KMS-11 (cell line): ENCODE data around the gene RPTOR.

Experiments
- H2AFZ ChIP-seq: fragments of 200-600 bp; sonication (generic); 2 replicates; pipeline ENCODE4 v1.6.1; 2016; ENCODE audit warnings: antibody characterized with exemption, mixed run types, low read depth
- H3K27ac ChIP-seq: fragments of 200-600 bp; sonication (generic); 2 replicates; pipeline ENCODE4 v1.6.1; 2016; ENCODE audit warnings: mild to moderate bottlenecking, mixed run types
- H3K27me3 ChIP-seq: fragments of 200-600 bp; sonication (generic); 2 replicates; pipeline ENCODE4 v1.6.1; 2017; ENCODE audit warnings: mild to moderate bottlenecking, low read depth, mixed run types, moderate library complexity; ENCODE audit not compliant: insufficient read depth
- H3K36me3 ChIP-seq: fragments of 200-600 bp; sonication (generic); 2 replicates; pipeline ENCODE4 v1.6.1; 2017; ENCODE audit warnings: mild to moderate bottlenecking, mixed run types; ENCODE audit not compliant: insufficient read depth
- H3K4me1 ChIP-seq: fragments of 200-600 bp; sonication (generic); 2 replicates; pipeline ENCODE4 v1.6.1; 2016; ENCODE audit warnings: mild to moderate bottlenecking, low read depth, mixed run types; ENCODE audit not compliant: poor library complexity, severe bottlenecking
- H3K4me2 ChIP-seq: fragments of 200-600 bp; sonication (generic); 2 replicates; pipeline ENCODE4 v1.7.0; 2016; ENCODE audit warnings: mild to moderate bottlenecking, mixed run types
- H3K4me3 ChIP-seq: fragments of 200-600 bp; sonication (generic); IDR thresholded peaks from 2 replicates; pipeline ENCODE4 v1.6.1; 2017; ENCODE audit warnings: low read depth, low read length, mixed read lengths; ENCODE audit not compliant: insufficient read depth
- H3K79me2 ChIP-seq: fragments of 200-600 bp; sonication (generic); 2 replicates; pipeline ENCODE4 v1.6.1; 2016; ENCODE audit warnings: low read depth, mixed run types; ENCODE audit not compliant: insufficient read depth
- H3K9ac ChIP-seq: fragments of 200-600 bp; sonication (generic); 2 replicates; pipeline ENCODE4 v1.6.1; 2016; ENCODE audit warnings: mild to moderate bottlenecking, mixed run types
- H4K20me1 ChIP-seq: fragments of 200-600 bp; sonication (generic); 2 replicates; pipeline ENCODE4 v1.6.1; 2016; ENCODE audit warnings: mild to moderate bottlenecking, mixed run types; ENCODE audit not compliant: insufficient read depth
- CTCF ChIP-seq: fragments of 200-600 bp; sonication (generic); conservative IDR thresholded peaks from 2 replicates; pipeline ENCODE4 v1.6.1; 2017; ENCODE audit warnings: low read depth, mild to moderate bottlenecking, antibody characterized with exemption, low read length, moderate library complexity, mixed read lengths

RPTOR gene

GRCh38 chr17:80664217-80664790 is 119.7 kb downstream of the RPTOR start:
- H3K79me2 ChIP-seq, result no peaks in the 10 kb centered on the region
- no peak overlapping the region for H3K9ac ChIP-seq
- no peaks in the 10 kb centered on the region for H3K27me3 ChIP-seq
- H2AFZ ChIP-seq, result no peak overlapping the region
- no peaks in the 10 kb centered on the region for H3K36me3 ChIP-seq
- no peak for TF ChIP-seq CTCF
- H3K27ac ChIP-seq, result no peak overlapping the region
- no peak overlapping the region for H3K4me3 ChIP-seq
- H4K20me1 ChIP-seq, result no peaks in the 10 kb centered on the region
- no peak overlapping the region for H3K4me2 ChIP-seq
- H3K4me1 ChIP-seq, result no peaks in the 10 kb centered on the region

GRCh38 chr17:80665792-80666191 is 121.2 kb downstream of the RPTOR start:
- Histone ChIP-seq H3K27ac (no peak overlapping the region), H2AFZ (no peak overlapping the region), H4K20me1 (no peaks in the 10 kb centered on the region), H3K36me3 (no peaks in the 10 kb centered on the region), H3K4me2 (no peak overlapping the region), H3K27me3 (no peaks in the 10 kb centered on the region), H3K9ac (no peak overlapping the region), H3K4me3 (no peak overlapping the region), H3K79me2 (0 out of 2 replicates have a peak, but pooled peaks cover under 1% of the 10 kb centered on the region), H3K4me1 (no peaks in the 10 kb centered on the region)
- no peak for TF ChIP-seq CTCF

GRCh38 chr17:80666867-80667266 is 122.2 kb downstream of the RPTOR start:
- H2AFZ ChIP-seq, result no peak overlapping the region
- H3K79me2 ChIP-seq, result 0 out of 2 replicates have a peak, but pooled peaks cover 10% of the 10 kb centered on the region

GRCh38 chr17:80667462-80668277 is 123.0 kb downstream of the RPTOR start:
- Histone ChIP-seq H2AFZ (no peak overlapping the region), H3K27me3 (no peaks in the 10 kb centered on the region), H3K36me3 (peaks cover 3% of the 10 kb centered on the region; the same call in 1 of the 2 replicates), H3K4me1 (no peaks in the 10 kb centered on the region), H3K4me3 (no peak overlapping the region), H3K79me2 (peaks cover 10% of the 10 kb centered on the region; the same call in 1 of the 2 replicates), H3K4me2 (no peak overlapping the region), H4K20me1 (no peaks in the 10 kb centered on the region), H3K9ac (no peak overlapping the region), H3K27ac (no peak overlapping the region)
- no peak for TF ChIP-seq CTCF

More at GRCh38 chr17:80666867-80667266, 122.2 kb downstream of the RPTOR start:
- Histone ChIP-seq H3K4me3 (no peak overlapping the region), H3K36me3 (peaks cover 3% of the 10 kb centered on the region; the same call in 1 of the 2 replicates), H3K4me1 (no peaks in the 10 kb centered on the region), H3K9ac (no peak overlapping the region), H3K27ac (no peak overlapping the region), H3K27me3 (no peaks in the 10 kb centered on the region), H4K20me1 (no peaks in the 10 kb centered on the region), H3K4me2 (no peak overlapping the region)
- TF ChIP-seq CTCF, result no peak
